Liver (tissue), 10 donors: ENCODE results near the gene EHD4. TPM values are rescaled to one million over a fixed set of nuclear protein-coding genes. Genes with fewer than 3 reads are reported as not detected.

Source experiments
- DNase-seq: peaks from one replicate; pipeline ENCODE4 v3.0.0-alpha.2; 2017; ENCODE audit warnings: low spot score
- H3K27ac ChIP-seq, 2 donors: one replicate each; pipeline ENCODE4 v1.7.0; 2013; ENCODE audit warnings: inconsistent platforms in 2 of 2, low read length in 2 of 2, control low read depth in 1 of 2, low read depth in 1 of 2, mild to moderate bottlenecking in 1 of 2
- H3K27me3 ChIP-seq, 4 donors: one replicate each; pipeline versions ENCODE4 v1.6.1 to v1.7.0; 2013; ENCODE audit warnings: low read length in 3 of 4, inconsistent platforms in 1 of 4, mild to moderate bottlenecking in 1 of 4, moderate library complexity in 1 of 4; ENCODE audit not compliant: control insufficient read depth in 4 of 4, insufficient read depth in 4 of 4
- H3K36me3 ChIP-seq, 4 donors: one replicate each; pipeline versions ENCODE4 v1.6.1 to v1.7.0; 2013; ENCODE audit warnings: low read length in 3 of 4, mild to moderate bottlenecking in 3 of 4, low read depth in 1 of 4, moderate library complexity in 1 of 4; ENCODE audit not compliant: control insufficient read depth in 4 of 4, insufficient read depth in 3 of 4
- H3K4me1 ChIP-seq, 4 donors: one replicate each; pipeline versions ENCODE4 v1.6.1 to v1.7.0; 2013; ENCODE audit warnings: low read length in 3 of 4, mild to moderate bottlenecking in 3 of 4, moderate library complexity in 1 of 4; ENCODE audit not compliant: control insufficient read depth in 4 of 4, insufficient read depth in 4 of 4
- H3K4me3 ChIP-seq, 3 donors: one replicate each; pipeline versions ENCODE4 v1.6.1 to v1.7.0; 2013; ENCODE audit warnings: low read length in 3 of 3, control low read depth in 1 of 3, low read depth in 1 of 3, mild to moderate bottlenecking in 1 of 3
- H3K9ac ChIP-seq, 2 donors: one replicate each; pipeline ENCODE4 v1.7.0; 2013; ENCODE audit warnings: low read length in 2 of 2, mild to moderate bottlenecking in 2 of 2, moderate library complexity in 2 of 2, control low read depth in 1 of 2, low read depth in 1 of 2
- H3K9me3 ChIP-seq, 4 donors: one replicate each; pipeline versions ENCODE4 v1.6.1 to v1.7.0; 2013; ENCODE audit warnings: low read length in 3 of 4; ENCODE audit not compliant: control insufficient read depth in 4 of 4
- ATF3 ChIP-seq: IDR thresholded peaks from 2 replicates; pipeline ENCODE4 v1.6.1; 2016; ENCODE audit warnings: antibody characterized with exemption
- CTCF ChIP-seq: fragments of 150-350 bp; IDR thresholded peaks from 2 replicates; pipeline ENCODE4 v1.5.1; 2017; ENCODE audit warnings: improper control_type of control experiment, low read depth, low read length; ENCODE audit not compliant: missing input control
- FOXA1 ChIP-seq: IDR thresholded peaks from 2 replicates; pipeline ENCODE4 v1.6.1; 2016; ENCODE audit warnings: antibody characterized with exemption
- FOXA2 ChIP-seq: IDR thresholded peaks from 2 replicates; pipeline ENCODE4 v1.6.1; 2016; ENCODE audit warnings: antibody characterized with exemption
- HNF4A ChIP-seq, 2 donors: conservative IDR thresholded peaks; 2 replicates each; pipeline ENCODE4 v1.6.1; 2016; ENCODE audit warnings: antibody characterized with exemption in 2 of 2, mild to moderate bottlenecking in 2 of 2
- HNF4G ChIP-seq: IDR thresholded peaks from 2 replicates; pipeline ENCODE4 v1.6.1; 2016; ENCODE audit warnings: antibody characterized with exemption
- MAX ChIP-seq: IDR thresholded peaks from 2 replicates; pipeline ENCODE4 v1.6.1; 2016; ENCODE audit warnings: antibody characterized with exemption
- NR2F2 ChIP-seq: IDR thresholded peaks from 2 replicates; pipeline ENCODE4 v1.6.1; 2016; ENCODE audit warnings: antibody characterized with exemption
- RAD21 ChIP-seq, 2 donors: IDR thresholded peaks; 2 replicates each; pipeline ENCODE4 v1.6.1; 2016; ENCODE audit warnings: antibody characterized with exemption in 2 of 2, mild to moderate bottlenecking in 2 of 2
- REST ChIP-seq: IDR thresholded peaks from 2 replicates; pipeline ENCODE4 v1.6.1; 2016; ENCODE audit warnings: antibody characterized with exemption, mild to moderate bottlenecking
- RXRA ChIP-seq, 2 donors: IDR thresholded peaks; 2 replicates each; pipeline ENCODE4 v1.6.1; 2017 to 2018; ENCODE audit warnings: antibody characterized with exemption in 2 of 2, mild to moderate bottlenecking in 1 of 2
- SP1 ChIP-seq: IDR thresholded peaks from 2 replicates; pipeline ENCODE4 v1.6.1; 2018; ENCODE audit warnings: antibody characterized with exemption, mild to moderate bottlenecking
- TAF1 ChIP-seq: conservative IDR thresholded peaks from 2 replicates; pipeline ENCODE4 v1.6.1; 2016; ENCODE audit warnings: antibody characterized with exemption, mild to moderate bottlenecking
- YY1 ChIP-seq: IDR thresholded peaks from 2 replicates; pipeline ENCODE4 v1.6.1; 2016; ENCODE audit warnings: antibody characterized with exemption, mild to moderate bottlenecking
- ZBTB33 ChIP-seq: IDR thresholded peaks from 2 replicates; pipeline ENCODE4 v1.6.1; 2016; ENCODE audit warnings: antibody characterized with exemption
- WGBS: extraction: QIAGEN DNeasy Blood & Tissue Kit; methylation state at CpG from one replicate; pipeline ENCODE4 v1.1.7; 2013; 5-methylcytosine and 5-hydroxymethylcytosine counted together
- polyA plus RNA-seq, 2 donors: library from polyadenylated mRNA; stranded (reverse) in 1 of 2; unstranded in 1 of 2; fragments of 200-250 nt in 1 of 2; fragments of >200 nt in 1 of 2; fragmentation: Nextera tagmentation in 1 of 2; extraction: Ambion mirVana in 1 of 2; gene quantifications; one replicate each; pipeline versions ENCODE4 v1.2.1 to v1.2.3, GENCODE V29; 2013 to 2015
- small RNA-seq: library from RNA; depleted of rRNA; stranded (forward); fragments of <200 nt; gene quantifications from one replicate; pipeline ENCODE3, GENCODE V24; 2014
- total RNA-seq, 2 donors: library from RNA; depleted of rRNA; stranded (reverse); fragments of >200 nt; gene quantifications; one replicate each; pipeline ENCODE4 v1.2.3, GENCODE V29; 2014
- donor health status: healthy.
- donor health status: healthy.
- donor health status: healthy.
- donor health status: healthy.
- donor health status: healthy.

Gene EHD4
- total and polyA plus RNA-seq, 4 donors: 3.3 to 10.0 (median 6.2) TPM

- Histone ChIP-seq H3K9ac (no peak overlapping the region), H3K36me3 (peaks cover 8 to 47% (median 23%) of the 10 kb centered on the region in 4 donors)
- 96% methylated on average over 14 of the region's 14 CpGs for WGBS
These were observed 125.2 kb downstream of the EHD4 start for GRCh38 chr15:41847206-41847605.

More at GRCh38 chr15:41847206-41847605, 125.2 kb downstream of the EHD4 start:
- Histone ChIP-seq H3K4me1 (no peaks in the 10 kb centered on the region), H3K4me3 (no peak overlapping the region), H3K27me3 (no peaks in the 10 kb centered on the region), H3K9me3 (no peaks in the 10 kb centered on the region), H3K27ac (no peak overlapping the region)
- DNase-seq: no peak
- TF ChIP-seq FOXA1 (no peak), ZBTB33 (no peak), CTCF (no peak), YY1 (no peak), SP1 (no peak), FOXA2 (no peak), NR2F2 (no peak), MAX (no peak), HNF4A (conservative IDR thresholded peaks at IDR 0.05) (no peak), TAF1 (no peak), HNF4G (no peak), ATF3 (no peak), RXRA (IDR thresholded peaks at IDR 0.05) (no peak), REST (no peak), RAD21 (IDR thresholded peaks at IDR 0.05) (no peak)

Small RNA genes lying within 50 kb of the gene (small RNA-seq; reads per million reads assigned to genes)
- gene MIR4310: not detected
- gene RNA5SP393: not detected

Other genes starting within 250 kb of the EHD4 start
- gene MAPKBP1, start 198.1 kb downstream of the EHD4 start, total RNA-seq: 10 to 100 TPM in 1 of 2 donors, 1 to 10 TPM in 1; 3.7 to 10.3 TPM
- gene MAPKBP1, start 198.1 kb downstream of the EHD4 start, polyA plus RNA-seq: 1 to 10 TPM in 1 of 2 donors, under 1 TPM in 1; 0.89 to 1.7 TPM
- 1 to 10 TPM in 1 of 2 donors, under 1 TPM in 1; 0.75 to 4.9 TPM for gene JMJD7, start 144.5 kb downstream of the EHD4 start, total RNA-seq
- gene JMJD7, start 144.5 kb downstream of the EHD4 start, polyA plus RNA-seq: 1 to 10 TPM; 5.9 TPM
- gene PLA2G4B, start 133.7 kb downstream of the EHD4 start, total RNA-seq: 1 to 10 TPM in 1 of 2 donors, under 1 TPM in 1; 0.33 to 3.2 TPM
- gene PLA2G4B, start 133.7 kb downstream of the EHD4 start, polyA plus RNA-seq: 1 to 10 TPM; 1.4 to 3.6 TPM
- 1 to 10 TPM in 1 of 2 donors, under 1 TPM in 1; 0.14 to 1.7 TPM for gene SPTBN5, start 78.5 kb downstream of the EHD4 start, total RNA-seq
- gene SPTBN5, start 78.5 kb downstream of the EHD4 start, polyA plus RNA-seq: under 1 TPM; 0.12 to 0.19 TPM
- gene PLA2G4E, start 48.5 kb upstream of the EHD4 start, total RNA-seq: not detected
- not detected for gene PLA2G4E, start 48.5 kb upstream of the EHD4 start, polyA plus RNA-seq
- gene PLA2G4D, start 122.0 kb upstream of the EHD4 start, total RNA-seq: not detected
- gene PLA2G4D, start 122.0 kb upstream of the EHD4 start, polyA plus RNA-seq: not detected
- not detected for gene PLA2G4F, start 184.1 kb upstream of the EHD4 start, total RNA-seq
- gene PLA2G4F, start 184.1 kb upstream of the EHD4 start, polyA plus RNA-seq: not detected
- gene VPS39, start 235.7 kb upstream of the EHD4 start, total RNA-seq: 10 to 100 TPM; 22.0 to 41.2 TPM
- 10 to 100 TPM; 11.1 to 11.6 TPM for gene VPS39, start 235.7 kb upstream of the EHD4 start, polyA plus RNA-seq